K562 (cell line): ENCODE measurements around the gene SPOCK2. TPM values are rescaled to one million over a fixed set of nuclear protein-coding genes. Genes with fewer than 3 reads are reported as not detected.

Experiments used
- ATAC-seq: fragments of 200-7000 bp; cut with Tn5 transposase; 3 replicates; pipeline ENCODE4 v1.9.1; 2020; ENCODE audit warnings: moderate library complexity
- BruUV-seq: library from RNA; stranded (reverse); fragments of 400-500 nt; replicated peaks from 2 replicates; lab custom pipeline; 2021; lab: Mats Ljungman, UMichigan
- CTCF ChIA-PET: fragments of 300-600 bp; formaldehyde crosslinking; extraction: SDS; loops from one replicate; lab custom pipeline; 2021; ENCODE audit warnings: low intra/inter-chr PET ratio; lab: Yijun Ruan, JAX
- POLR2A ChIA-PET: fragments of 300-600, 350-650 bp; sonication (Branson Sonifier 250); formaldehyde crosslinking; extraction: SDS; loops from one replicate; lab custom pipeline; 2021; ENCODE audit warnings: antibody characterized with exemption, inconsistent platforms; lab: Yijun Ruan, JAX
- DNase-seq, 4 experiments: peaks; one replicate each; pipeline versions ENCODE4 v3.0.0 to v3.0.0-alpha.2; 2011 to 2018; ENCODE audit warnings: low spot score in 3 of 4, mixed read lengths in 3 of 4; ENCODE audit errors: extremely low read depth in 1 of 4
- FAIRE-seq: peaks from 2 replicates; lab custom pipeline; 2011; peaks lifted over from hg19 to GRCh38; lab: Jason Lieb, UNC
- H2AFZ ChIP-seq: 2 replicates; pipeline ENCODE4 v1.6.0; 2011; ENCODE audit warnings: low read depth, low read length, control low read depth, inconsistent platforms
- H3K27ac ChIP-seq: fragments of 200-600 bp; 3 replicates; pipeline ENCODE4 v1.8.0; 2011; ENCODE audit warnings: low read depth, mild to moderate bottlenecking, control low read depth, inconsistent platforms, low read length, moderate library complexity, mixed read lengths; ENCODE audit errors: extremely low read depth
- H3K27me3 ChIP-seq, 2 experiments: fragments of 300-600 bp in 1 of 2; 2 replicates in 1 of 2; 3 replicates in 1 of 2; pipeline versions ENCODE4 v1.6.0 to v1.8.0; 2011; ENCODE audit warnings: inconsistent platforms in 2 of 2, low read length in 2 of 2, mild to moderate bottlenecking in 1 of 2, mixed read lengths in 1 of 2, moderate library complexity in 1 of 2; ENCODE audit not compliant: control insufficient read depth in 2 of 2, insufficient read depth in 2 of 2
- H3K36me3 ChIP-seq: fragments of 300-600 bp; 3 replicates; pipeline ENCODE4 v1.8.0; 2011; ENCODE audit warnings: mild to moderate bottlenecking, low read length, inconsistent platforms; ENCODE audit not compliant: control insufficient read depth, insufficient read depth
- H3K4me1 ChIP-seq, 2 experiments: fragments of 200-600 bp in 1 of 2; replicated peaks in 1 of 2; 2 replicates in 1 of 2; 3 replicates in 1 of 2; pipeline versions ENCODE4 v1.5.1 to v1.8.0; 2011; ENCODE audit warnings: inconsistent platforms in 2 of 2, low read length in 2 of 2, mild to moderate bottlenecking in 1 of 2, mixed read lengths in 1 of 2, moderate library complexity in 1 of 2; ENCODE audit not compliant: control insufficient read depth in 2 of 2, insufficient read depth in 2 of 2
- H3K4me2 ChIP-seq: 2 replicates; pipeline ENCODE4 v1.6.1; 2011; ENCODE audit warnings: low read length, control low read depth, inconsistent platforms, mixed read lengths; ENCODE audit not compliant: insufficient read depth
- H3K4me3 ChIP-seq: fragments of 200-600 bp; sonication (generic), shearing (Covaris generic); 2 replicates; pipeline ENCODE4 v1.5.1; 2016; ENCODE audit warnings: control low read depth, inconsistent platforms
- H3K79me2 ChIP-seq: fragments of 200-600 bp; 3 replicates; pipeline ENCODE4 v1.8.0; 2011; ENCODE audit warnings: low read length, inconsistent platforms; ENCODE audit not compliant: control insufficient read depth, insufficient read depth
- H3K9ac ChIP-seq, 2 experiments: 2 replicates each; pipeline versions ENCODE4 v1.6.0 to v1.6.1; 2011; ENCODE audit warnings: low read depth in 2 of 2, low read length in 2 of 2, control low read depth in 1 of 2, inconsistent platforms in 1 of 2, mild to moderate bottlenecking in 1 of 2, mixed read lengths in 1 of 2; ENCODE audit not compliant: insufficient read depth in 1 of 2
- H3K9me1 ChIP-seq: one replicate; pipeline ENCODE4 v1.6.0; 2011; ENCODE audit warnings: inconsistent platforms, mild to moderate bottlenecking, low read length, moderate library complexity; ENCODE audit not compliant: control insufficient read depth, insufficient read depth
- H3K9me3 ChIP-seq: replicated peaks from 2 replicates; pipeline ENCODE4 v1.5.1; 2011; ENCODE audit warnings: low read depth, low read length, inconsistent platforms; ENCODE audit not compliant: control insufficient read depth, insufficient read depth
- H4K20me1 ChIP-seq: replicated peaks from 2 replicates; pipeline ENCODE4 v1.6.1; 2011; ENCODE audit warnings: low read length, inconsistent platforms, mixed read lengths; ENCODE audit not compliant: control insufficient read depth, insufficient read depth
- BCOR ChIP-seq: fragments of 450-650 bp; IDR thresholded peaks from 2 replicates; pipeline ENCODE4 v1.6.1; 2016
- CHD2 ChIP-seq: IDR thresholded peaks from 2 replicates; pipeline ENCODE4 v1.6.1; 2011; ENCODE audit warnings: low read depth, low read length
- E2F5 ChIP-seq: sonication (generic); formaldehyde crosslinking; IDR thresholded peaks from 2 replicates; pipeline ENCODE4 v1.8.0; 2022; ENCODE audit warnings: mild to moderate bottlenecking, missing genetic modification reagents
- MEIS2 ChIP-seq: fragments of 450-650 bp; IDR thresholded peaks from 2 replicates; pipeline ENCODE4 v1.6.1; 2014; ENCODE audit warnings: mild to moderate bottlenecking; ENCODE audit not compliant: partially characterized antibody
- POLR2B ChIP-seq: fragments of 450-650 bp; IDR thresholded peaks from 2 replicates; pipeline ENCODE4 v1.6.1; 2018; ENCODE audit warnings: low read depth; ENCODE audit not compliant: partially characterized antibody
- RBBP5 ChIP-seq: fragments of 200-600 bp; sonication (generic); IDR thresholded peaks from 2 replicates; pipeline ENCODE4 v1.6.1; 2012; ENCODE audit warnings: borderline replicate concordance, mild to moderate bottlenecking, low read length, control low read depth, inconsistent platforms; ENCODE audit not compliant: insufficient read depth, poor library complexity, severe bottlenecking
- RBM25 ChIP-seq: fragments of 200-400 bp; formaldehyde crosslinking; IDR thresholded peaks from 2 replicates; pipeline ENCODE4 v1.6.1; 2018; ENCODE audit warnings: low read length, low read depth, moderate library complexity; ENCODE audit not compliant: severe bottlenecking
- RBM34 ChIP-seq: fragments of 200-400 bp; formaldehyde crosslinking; IDR thresholded peaks from 2 replicates; pipeline ENCODE4 v1.6.1; 2018; ENCODE audit warnings: low read length, borderline replicate concordance; ENCODE audit not compliant: insufficient read depth
- SPI1 ChIP-seq: IDR thresholded peaks from 2 replicates; pipeline ENCODE4 v1.6.1; 2011; ENCODE audit warnings: low read depth, low read length, control low read depth, borderline replicate concordance
- TFAM ChIP-seq: fragments of 250-450 bp; sonication (Bioruptor Pico); conservative IDR thresholded peaks from 2 replicates; pipeline ENCODE4 v1.5.0; 2021; ENCODE audit warnings: mild to moderate bottlenecking, moderate library complexity
- TGIF2 ChIP-seq: sonication (generic); formaldehyde crosslinking; IDR thresholded peaks from 2 replicates; pipeline ENCODE4 v1.8.1; 2022; ENCODE audit warnings: mild to moderate bottlenecking, missing genetic modification reagents, moderate library complexity
- ZFP36 ChIP-seq: fragments of 150-350 bp; IDR thresholded peaks from 2 replicates; pipeline ENCODE4 v1.6.1; 2018; ENCODE audit warnings: low read length, low read depth; ENCODE audit not compliant: partially characterized antibody
- WGBS: fragments of 100-300 bp; shearing (Covaris generic); methylation state at CpG from one replicate; pipeline ENCODE4 v1.1.6; 2016; ENCODE audit warnings: low coverage, mixed read lengths; ENCODE audit not compliant: insufficient coverage; ENCODE audit errors: missing lambda C conversion rate; 5-methylcytosine and 5-hydroxymethylcytosine counted together
- in situ Hi-C: fragments of 300-500 bp; cut with MboI; formaldehyde crosslinking; loops from 4 replicates; pipeline ENCODE4 v1.15.0; 2018; ENCODE audit warnings: inconsistent platforms, mixed read lengths
- intact Hi-C: fragments of 100-400 bp; cut with micrococcal nuclease; formaldehyde crosslinking; loops from 2 replicates; pipeline ENCODE4 v1.14.2; 2022
- polyA plus RNA-seq, 8 experiments: library from polyadenylated mRNA; depleted of rRNA in 4 of 8; stranded (reverse) in 5 of 8; unstranded in 3 of 8; fragments of >200 nt; fragmentation: Nextera tagmentation in 2 of 8; fragmentation: Illumina TruSeq in 1 of 8; extraction: Ambion mirVana in 2 of 8; extraction: Trizol in 1 of 8; gene quantifications; 2 replicates each; pipeline versions ENCODE4 v1.2.1 to v1.2.3, GENCODE V29; 2011 to 2014; ENCODE audit warnings: inconsistent platforms in 1 of 8, missing spikeins in 1 of 8
- total RNA-seq, 7 experiments: library from RNA; depleted of rRNA in 6 of 7; stranded (reverse); fragments of >200 nt in 6 of 7; fragmentation: Illumina TruSeq in 2 of 7; extraction: Trizol in 2 of 7; gene quantifications; 2 replicates each; pipeline versions ENCODE4 v1.2.1 to v1.2.3, GENCODE V29; 2011 to 2021; ENCODE audit warnings: low replicate concordance in 1 of 7

Gene SPOCK2
- total and polyA plus RNA-seq, 9 of the 15 experiments (the other 6 are each of a cell fraction or from before 2014, with no cell fraction given) = 0.04 to 0.86 (median 0.11) TPM; not detected in 2

GRCh38 chr10:72019085-72019876 is 69.1 kb downstream of the SPOCK2 start:
- no peak overlapping the region for H3K27ac ChIP-seq
- H4K20me1 ChIP-seq = no peaks in the 10 kb centered on the region
- no peak overlapping the region for H2AFZ ChIP-seq
- 11% methylated on average over 11 of the region's 11 CpGs for WGBS
- CTCF ChIA-PET = no interaction called here
- no peaks in the 10 kb centered on the region for H3K9me3 ChIP-seq
- H3K27me3 ChIP-seq = peaks cover 44 to 57% of the 10 kb centered on the region in 2 experiments; a peak in 4 of 5 replicates
- H3K79me2 ChIP-seq = no peaks in the 10 kb centered on the region
- H3K9ac ChIP-seq = no peak overlapping the region
- H3K9me1 ChIP-seq = no peaks in the 10 kb centered on the region
- in situ Hi-C loops (no loop called here), intact Hi-C loops (no loop called here)
- DNase-seq = no peak
- H3K4me3 ChIP-seq = no peak overlapping the region
- no peak overlapping the region for H3K4me2 ChIP-seq
- no peaks in the 10 kb centered on the region for H3K36me3 ChIP-seq
- POLR2A ChIA-PET = no interaction called here
- TF ChIP-seq ZFP36 (peak; percentile 68), TGIF2 (CRISPR knock-in tag) (no peak), TFAM (CRISPR knock-in tag) (no peak), CHD2 (no peak), SPI1 (no peak), RBM25 (peak; percentile 10), RBM34 (no peak), RBBP5 (no peak), POLR2B (no peak), MEIS2 (no peak), E2F5 (CRISPR knock-in tag) (no peak), BCOR (peak; percentile 36; the same call in 1 of the 2 replicates)
- TF ChIP-seq, all 486 proteins: peak for 3
- H3K4me1 ChIP-seq = no peaks in the 10 kb centered on the region
- ATAC-seq (no peak), FAIRE-seq (no peak)
- BruUV-seq = no TSS peak
